Left hindlimb (tissue), 1 donor: ENCODE results near the gene STRA8.

ENCODE experiments used
- DNase-seq: peaks from one replicate; pipeline ENCODE4 v3.0.0-alpha.2; 2018

STRA8 gene

GRCh38 chr7:135239263-135239662 lies 5.6 kb downstream of the STRA8 start:
- no peak for DNase-seq

GRCh38 chr7:135240441-135240840 lies 6.8 kb downstream of the STRA8 start:
- no peak for DNase-seq

- no peak for DNase-seq
Measured at GRCh38 chr7:135242096-135242684, 8.6 kb downstream of the STRA8 start.

GRCh38 chr7:135245226-135246190 lies 11.9 kb downstream of the STRA8 start:
- no peak for DNase-seq

GRCh38 chr7:135246191-135246825 lies 12.7 kb downstream of the STRA8 start:
- no peak for DNase-seq

- no peak for DNase-seq
Measured at GRCh38 chr7:135247746-135248471, 14.3 kb downstream of the STRA8 start.

- no peak for DNase-seq
Measured at GRCh38 chr7:135248546-135248945, 14.9 kb downstream of the STRA8 start.

- DNase-seq: no peak
Measured at GRCh38 chr7:135251496-135252391, 18.1 kb downstream of the STRA8 start.

- peak; percentile 82 for DNase-seq
Measured at GRCh38 chr7:135253851-135254771, 20.5 kb downstream of the STRA8 start.

GRCh38 chr7:135257790-135258189 lies 24.2 kb downstream of the STRA8 start:
- DNase-seq: no peak

- DNase-seq: no peak
Measured at GRCh38 chr7:135258585-135258984, 24.9 kb downstream of the STRA8 start.

- DNase-seq: no peak
Measured at GRCh38 chr7:135259702-135260101, 26.1 kb downstream of the STRA8 start.

- DNase-seq: no peak
Measured at GRCh38 chr7:135260470-135260869, 26.8 kb downstream of the STRA8 start.

- DNase-seq: peak; percentile 49
Measured at GRCh38 chr7:135260930-135261721, 27.5 kb downstream of the STRA8 start.

- no peak for DNase-seq
Measured at GRCh38 chr7:135262623-135263320, 29.1 kb downstream of the STRA8 start.

GRCh38 chr7:135263321-135263970 lies 29.8 kb downstream of the STRA8 start:
- DNase-seq: no peak

GRCh38 chr7:135265637-135266036 lies 32.0 kb downstream of the STRA8 start:
- no peak for DNase-seq

GRCh38 chr7:135269921-135270320 lies 36.3 kb downstream of the STRA8 start:
- DNase-seq: no peak
